Stomach (tissue), 9 donors: ENCODE measurements around the gene NT5E. TPM values are rescaled to one million over a fixed set of nuclear protein-coding genes. Genes with fewer than 3 reads are reported as not detected.

Source experiments
- DNase-seq, 2 donors: peaks; one replicate each; pipeline versions ENCODE4 v3.0.0 to v3.0.0-alpha.2; 2013 to 2019
- H3K27ac ChIP-seq, 5 donors: fragments of 200-600 bp in 4 of 5; sonication (generic) in 4 of 5; one replicate each; pipeline ENCODE4 v1.5.1; 2013 to 2019; ENCODE audit warnings: mild to moderate bottlenecking in 1 of 5, moderate library complexity in 1 of 5
- H3K27me3 ChIP-seq, 3 donors: fragments of 200-600 bp; sonication (generic); one replicate each; pipeline ENCODE4 v1.5.1; 2017 to 2019; ENCODE audit warnings: mixed run types in 1 of 3
- H3K36me3 ChIP-seq, 4 donors: fragments of 200-600 bp; sonication (generic); 1 replicate in 3 of 4; 2 replicates in 1 of 4; pipeline ENCODE4 v1.5.1; 2016 to 2019
- H3K4me1 ChIP-seq, 4 donors: fragments of 200-600 bp; sonication (generic); one replicate each; pipeline ENCODE4 v1.5.1; 2016 to 2019
- H3K4me3 ChIP-seq, 4 donors: fragments of 200-600 bp; sonication (generic) in 3 of 4; one replicate each; pipeline ENCODE4 v1.5.1; 2016 to 2019; ENCODE audit warnings: mild to moderate bottlenecking in 1 of 4
- H3K9me3 ChIP-seq, 4 donors: fragments of 200-600 bp; sonication (generic); one replicate each; pipeline ENCODE4 v1.5.1; 2016 to 2019
- EP300 ChIP-seq: sonication (generic); formaldehyde crosslinking; IDR thresholded peaks from one replicate; pipeline ENCODE4 v1.6.1; 2017; ENCODE audit warnings: antibody characterized with exemption
- POLR2A ChIP-seq, 4 donors: fragments of 450-650 bp; IDR thresholded peaks; one replicate each; pipeline ENCODE4 v1.6.1; 2016; ENCODE audit warnings: antibody characterized with exemption in 4 of 4, control low read depth in 2 of 4, mild to moderate bottlenecking in 1 of 4, moderate library complexity in 1 of 4
- POLR2AphosphoS5 ChIP-seq, 3 donors: sonication (generic); formaldehyde crosslinking; IDR thresholded peaks; one replicate each; pipeline ENCODE4 v1.6.1; 2016; ENCODE audit warnings: antibody characterized with exemption in 3 of 3
- WGBS, 5 donors: extraction: QIAGEN DNeasy Blood & Tissue Kit in 3 of 5; methylation state at CpG; one replicate each; pipeline versions ENCODE4 v1.1.5 to v1.1.7; 2013 to 2018; 5-methylcytosine and 5-hydroxymethylcytosine counted together
- intact Hi-C: fragments of 100-400 bp; cut with DNase I; formaldehyde crosslinking; loops from one replicate; pipeline ENCODE4 v1.15.1; 2023; ENCODE audit warnings: low total_unique reads
- polyA plus RNA-seq, 3 donors: library from polyadenylated mRNA; stranded (reverse); fragments of 200-250 nt; gene quantifications; one replicate each; pipeline ENCODE4 v1.2.3, GENCODE V29; 2013
- total RNA-seq, 5 donors: library from RNA; depleted of rRNA; stranded (reverse); fragments of >200 nt; gene quantifications; one replicate each; pipeline versions ENCODE4 v1.1.0 to v1.2.3, GENCODE V29; 2014 to 2016
- TF ChIP-seq, protein P1 (sequence below), 7 experiments: fragments of 450-650 bp in 4 of 7; fragments of 200-600 bp in 3 of 7; sonication (generic) in 3 of 7; IDR thresholded peaks; one replicate each; pipeline ENCODE4 v1.5.1; 2016 to 2019; ENCODE audit warnings: antibody characterized with exemption in 7 of 7, control low read depth in 2 of 7, mild to moderate bottlenecking in 1 of 7
- donor health status: healthy with polysubstance abuse.
- donor health status: Bipolar disorder and iron deficiency.
- donor health status: healthy.

Gene NT5E
- total and polyA plus RNA-seq, 8 donors = 2.9 to 18.8 (median 7.2) TPM

GRCh38 chr6:85416049-85416448, 33.8 kb upstream of the NT5E start:
- Histone ChIP-seq H3K4me3 (no peak overlapping the region), H3K4me1 (peaks cover 0 to 14% (median 0%) of the 10 kb centered on the region in 4 donors), H3K36me3 (no peaks in the 10 kb centered on the region), H3K9me3 (no peaks in the 10 kb centered on the region), H3K27ac (no peak overlapping the region), H3K27me3 (peaks cover 0 to 4% (median 0%) of the 10 kb centered on the region in 3 donors)
- no peak for DNase-seq
- intact Hi-C loops = no loop called here
- 74 to 81% (median 79%) methylated on average over 1 of the region's 1 CpG for WGBS, 5 donors
- TF ChIP-seq, protein P1, sequence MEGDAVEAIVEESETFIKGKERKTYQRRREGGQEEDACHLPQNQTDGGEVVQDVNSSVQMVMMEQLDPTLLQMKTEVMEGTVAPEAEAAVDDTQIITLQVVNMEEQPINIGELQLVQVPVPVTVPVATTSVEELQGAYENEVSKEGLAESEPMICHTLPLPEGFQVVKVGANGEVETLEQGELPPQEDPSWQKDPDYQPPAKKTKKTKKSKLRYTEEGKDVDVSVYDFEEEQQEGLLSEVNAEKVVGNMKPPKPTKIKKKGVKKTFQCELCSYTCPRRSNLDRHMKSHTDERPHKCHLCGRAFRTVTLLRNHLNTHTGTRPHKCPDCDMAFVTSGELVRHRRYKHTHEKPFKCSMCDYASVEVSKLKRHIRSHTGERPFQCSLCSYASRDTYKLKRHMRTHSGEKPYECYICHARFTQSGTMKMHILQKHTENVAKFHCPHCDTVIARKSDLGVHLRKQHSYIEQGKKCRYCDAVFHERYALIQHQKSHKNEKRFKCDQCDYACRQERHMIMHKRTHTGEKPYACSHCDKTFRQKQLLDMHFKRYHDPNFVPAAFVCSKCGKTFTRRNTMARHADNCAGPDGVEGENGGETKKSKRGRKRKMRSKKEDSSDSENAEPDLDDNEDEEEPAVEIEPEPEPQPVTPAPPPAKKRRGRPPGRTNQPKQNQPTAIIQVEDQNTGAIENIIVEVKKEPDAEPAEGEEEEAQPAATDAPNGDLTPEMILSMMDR (IDR thresholded peaks at IDR 0.05) = no peak
- TF ChIP-seq POLR2A (IDR thresholded peaks at IDR 0.05) (no peak), EP300 (no peak), POLR2AphosphoS5 (IDR thresholded peaks at IDR 0.05) (no peak)

DNA sequence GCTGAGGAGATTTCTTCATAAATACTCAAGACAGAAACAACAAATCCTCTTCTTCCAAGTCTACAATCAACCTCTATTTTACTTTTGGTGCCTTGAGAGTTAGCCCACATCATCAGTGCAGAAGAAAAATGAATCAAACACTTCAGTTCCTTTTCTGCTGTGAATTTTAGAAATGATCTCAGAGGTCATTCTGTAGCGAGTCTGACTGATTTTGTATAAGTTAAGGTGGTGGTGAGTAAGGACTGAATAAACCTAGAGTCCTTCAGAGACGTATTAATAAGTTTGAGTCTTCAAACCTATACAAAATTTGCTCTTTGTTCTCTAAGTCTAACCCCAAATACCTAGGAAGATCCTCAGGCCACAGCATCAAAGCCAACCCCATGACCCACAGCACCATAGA, 33.1 kb upstream of the NT5E start:
- no peaks in the 10 kb centered on the region for H3K36me3 ChIP-seq
- 70 to 96% (median 82%) methylated on average over 2 of the region's 2 CpGs for WGBS, 5 donors
- intact Hi-C loops = no loop called here
- H3K27ac ChIP-seq = no peak overlapping the region
- H3K9me3 ChIP-seq = no peaks in the 10 kb centered on the region
- no peak for DNase-seq
- H3K4me1 ChIP-seq = peaks cover 0 to 14% (median 0%) of the 10 kb centered on the region in 4 donors
- peaks cover 0 to 4% (median 0%) of the 10 kb centered on the region in 3 donors for H3K27me3 ChIP-seq
- no peak for TF ChIP-seq EP300
- TF ChIP-seq, protein P1 (IDR thresholded peaks at IDR 0.05) = no peak
- TF ChIP-seq POLR2A (IDR thresholded peaks at IDR 0.05) = no peak
- no peak for TF ChIP-seq POLR2AphosphoS5 (IDR thresholded peaks at IDR 0.05)
- no peak overlapping the region for H3K4me3 ChIP-seq

GRCh38 chr6:85417336-85417735, 32.5 kb upstream of the NT5E start:
- H3K27ac ChIP-seq = no peak overlapping the region
- TF ChIP-seq POLR2AphosphoS5 (IDR thresholded peaks at IDR 0.05) (no peak), POLR2A (IDR thresholded peaks at IDR 0.05) (no peak), EP300 (no peak)
- TF ChIP-seq, protein P1 (IDR thresholded peaks at IDR 0.05) = no peak
- no peak for DNase-seq
- intact Hi-C loops = no loop called here
- H3K9me3 ChIP-seq = no peaks in the 10 kb centered on the region
- H3K36me3 ChIP-seq = no peaks in the 10 kb centered on the region
- H3K4me3 ChIP-seq = no peak overlapping the region
- peaks cover 0 to 14% (median 0%) of the 10 kb centered on the region in 4 donors for H3K4me1 ChIP-seq
- H3K27me3 ChIP-seq = peaks cover 0 to 4% (median 0%) of the 10 kb centered on the region in 3 donors

DNA sequence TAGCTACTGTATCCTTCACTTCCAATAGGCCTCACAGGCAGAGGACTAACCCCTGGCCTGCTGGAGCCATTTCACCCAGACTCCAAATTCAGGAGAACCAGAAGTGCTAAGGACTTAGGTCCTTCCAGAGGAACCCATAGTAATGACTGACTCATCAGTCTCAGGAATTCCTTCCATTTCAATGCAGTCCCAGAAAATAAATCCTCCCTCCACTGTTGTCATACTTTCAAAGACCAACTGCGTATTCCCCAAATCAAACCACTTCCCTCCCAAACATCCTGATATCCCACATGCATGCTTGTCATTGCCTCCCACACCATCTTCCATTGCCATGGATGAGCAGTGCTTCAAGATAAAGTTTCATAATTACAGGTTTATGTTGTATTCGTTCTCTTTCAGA, 31.8 kb upstream of the NT5E start:
- Histone ChIP-seq H3K4me3 (no peak overlapping the region), H3K9me3 (no peaks in the 10 kb centered on the region), H3K27me3 (peaks cover 0 to 4% (median 0%) of the 10 kb centered on the region in 3 donors), H3K4me1 (peaks cover 0 to 14% (median 0%) of the 10 kb centered on the region in 4 donors), H3K36me3 (no peaks in the 10 kb centered on the region), H3K27ac (no peak overlapping the region)
- intact Hi-C loops = no loop called here
- 86 to 93% (median 91%) methylated on average over 2 of the region's 2 CpGs for WGBS, 5 donors
- TF ChIP-seq, protein P1 (IDR thresholded peaks at IDR 0.05) = no peak
- TF ChIP-seq POLR2AphosphoS5 (IDR thresholded peaks at IDR 0.05) (no peak), EP300 (no peak), POLR2A (IDR thresholded peaks at IDR 0.05) (no peak)
- no peak for DNase-seq
